HG03460 (cell line): ENCODE results near the gene PRRG4.
A peak's percentile ranks its signal among the peaks of the same experiment; 100 is the strongest.
"Not testable (repeated sequence)": the region's sequence is repeated elsewhere in the genome, so short reads cannot be mapped to it uniquely, and the experiment has no call there.

Experiments used
- ATAC-seq: cut with Tn5 transposase; IDR thresholded peaks from one replicate; pipeline ENCODE4 v1.9.1; 2021; ENCODE audit not compliant: unreplicated experiment

The PRRG4 gene

DNA sequence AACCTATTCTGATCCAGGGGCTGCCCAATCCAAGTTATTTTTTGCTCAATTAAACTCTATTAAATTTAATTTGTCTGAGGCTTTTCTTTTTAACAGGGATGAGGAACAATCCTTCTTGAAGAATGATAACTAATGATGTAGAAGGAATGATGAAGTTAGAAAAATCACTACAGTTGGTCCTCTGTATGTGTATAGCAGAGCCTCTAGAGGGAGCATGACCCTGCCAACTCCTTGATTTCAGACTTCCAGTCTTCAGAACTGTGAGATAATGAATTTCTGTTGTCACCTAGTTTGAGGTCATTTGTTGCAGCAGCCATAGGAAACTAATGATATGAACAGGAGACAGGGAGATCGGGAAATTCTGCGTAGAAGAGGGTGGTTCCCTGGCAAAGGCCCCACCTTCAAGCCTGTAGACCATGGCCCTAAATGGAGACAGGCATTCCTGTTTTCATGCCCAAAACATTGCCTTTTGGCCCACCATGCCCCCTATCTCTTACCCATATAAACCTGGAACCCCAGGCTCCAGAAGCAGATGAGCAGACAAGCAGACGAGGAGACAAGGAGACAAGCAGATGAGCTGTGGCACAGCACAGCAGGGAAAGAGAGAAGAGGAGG is 55.1 kb downstream of the PRRG4 start:
- ATAC-seq = no peak

DNA sequence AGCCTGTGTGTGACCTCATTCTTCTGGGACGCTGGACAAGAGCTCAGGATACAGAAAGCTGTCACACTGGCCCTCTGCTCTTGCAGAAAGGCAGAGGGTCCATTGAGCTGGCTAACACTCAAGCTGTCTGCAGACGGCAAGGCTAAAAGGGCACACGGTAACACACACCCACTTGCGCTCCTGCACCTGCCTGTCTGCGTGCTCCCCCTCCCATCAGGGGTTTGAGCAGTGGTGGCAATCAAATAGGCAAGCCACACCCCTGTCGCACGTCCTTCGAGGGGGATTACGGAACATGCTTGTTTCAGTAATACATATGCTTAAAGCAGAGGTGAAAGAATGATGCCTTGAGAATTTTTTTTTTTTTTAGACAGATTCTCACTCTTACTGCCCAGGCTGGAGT is 55.8 kb downstream of the PRRG4 start:
- no peak for ATAC-seq

DNA sequence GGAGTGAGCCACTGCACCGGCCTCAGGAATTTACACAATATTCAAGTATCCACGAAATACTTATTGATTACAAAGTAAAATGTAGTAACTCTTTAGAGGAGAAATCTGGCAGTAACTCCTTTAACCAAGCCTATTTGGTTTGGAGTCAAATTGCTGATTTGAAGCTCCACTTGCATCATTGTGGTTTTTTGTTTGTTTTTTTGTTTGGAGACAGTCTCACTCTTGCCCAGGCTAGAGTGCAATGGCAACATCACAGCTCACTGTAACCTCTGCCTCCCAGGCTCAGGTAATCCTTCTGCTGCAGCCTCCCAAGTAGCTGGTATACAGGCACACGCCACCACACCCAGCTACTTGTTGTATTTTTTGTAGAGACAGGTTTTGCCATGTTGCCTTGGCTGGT is 56.5 kb downstream of the PRRG4 start:
- ATAC-seq = no peak

DNA sequence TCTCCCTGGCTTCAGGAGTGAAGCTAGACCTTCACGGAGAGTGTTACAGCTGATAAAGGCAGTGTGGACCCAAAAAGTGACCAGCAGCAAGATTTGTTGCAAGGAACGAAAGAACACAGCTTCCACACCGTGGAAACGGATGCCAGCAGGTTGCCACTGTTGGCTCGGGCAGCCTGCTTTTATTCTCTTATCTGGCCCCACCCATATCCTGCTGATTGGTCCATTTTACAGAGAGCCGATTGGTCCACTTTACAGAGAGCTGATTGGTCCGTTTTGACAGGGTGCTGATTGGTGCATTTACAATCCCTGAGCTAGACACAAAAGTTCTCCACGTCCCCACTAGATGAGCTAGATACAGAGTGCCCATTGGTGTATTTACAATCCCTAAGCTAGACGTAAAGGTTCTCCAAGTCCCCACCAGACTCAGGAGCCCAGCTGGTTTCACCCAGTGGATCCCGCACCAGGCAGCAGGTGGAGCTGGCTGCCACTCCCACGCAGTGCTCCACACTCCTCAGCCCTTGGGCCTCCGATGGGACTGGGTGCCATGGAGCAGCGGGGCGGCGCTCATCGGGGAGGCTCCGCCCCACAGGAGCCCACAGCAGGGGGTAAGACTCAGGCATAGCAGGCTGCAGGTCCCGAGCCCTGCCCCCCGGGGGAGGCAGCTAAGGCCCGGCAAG is 58.1 kb downstream of the PRRG4 start:
- ATAC-seq = not testable (repeated sequence)

DNA sequence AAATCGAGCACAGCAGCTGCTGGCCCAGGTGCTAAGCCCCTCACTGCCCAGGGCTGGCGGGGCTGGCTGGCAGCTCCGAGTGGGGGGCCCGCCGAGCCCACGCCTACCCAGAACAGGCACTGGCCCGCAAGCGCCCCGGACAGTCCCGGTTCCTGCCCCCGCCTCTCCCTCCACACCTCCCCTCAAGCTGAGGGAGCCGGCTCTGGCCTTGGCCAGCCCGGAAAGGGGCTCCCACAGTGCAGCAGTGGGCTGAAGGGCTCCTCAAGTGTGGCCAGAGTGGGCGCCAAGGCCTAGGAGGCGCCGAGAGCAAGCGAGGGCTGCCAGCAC is 58.6 kb downstream of the PRRG4 start:
- not testable (repeated sequence) for ATAC-seq

DNA sequence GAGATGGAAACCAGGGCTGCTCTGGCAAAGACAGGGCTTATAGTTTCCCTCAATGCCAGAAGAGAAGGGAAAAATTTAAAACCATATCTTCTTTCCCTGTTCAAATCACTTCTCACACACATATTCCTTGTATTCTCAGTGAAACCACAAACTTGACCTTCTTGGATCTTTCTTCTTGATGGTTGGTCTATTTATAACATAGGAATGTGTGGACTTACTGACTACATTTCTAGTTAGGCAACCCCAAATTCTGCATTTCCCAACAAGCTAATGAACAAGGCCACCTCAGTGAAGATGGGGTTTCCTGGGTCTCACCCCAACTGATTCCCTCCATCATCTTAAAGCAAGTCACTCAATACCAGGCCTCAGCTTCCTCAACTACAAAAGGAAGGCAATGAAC is 59.1 kb downstream of the PRRG4 start:
- no peak for ATAC-seq

DNA sequence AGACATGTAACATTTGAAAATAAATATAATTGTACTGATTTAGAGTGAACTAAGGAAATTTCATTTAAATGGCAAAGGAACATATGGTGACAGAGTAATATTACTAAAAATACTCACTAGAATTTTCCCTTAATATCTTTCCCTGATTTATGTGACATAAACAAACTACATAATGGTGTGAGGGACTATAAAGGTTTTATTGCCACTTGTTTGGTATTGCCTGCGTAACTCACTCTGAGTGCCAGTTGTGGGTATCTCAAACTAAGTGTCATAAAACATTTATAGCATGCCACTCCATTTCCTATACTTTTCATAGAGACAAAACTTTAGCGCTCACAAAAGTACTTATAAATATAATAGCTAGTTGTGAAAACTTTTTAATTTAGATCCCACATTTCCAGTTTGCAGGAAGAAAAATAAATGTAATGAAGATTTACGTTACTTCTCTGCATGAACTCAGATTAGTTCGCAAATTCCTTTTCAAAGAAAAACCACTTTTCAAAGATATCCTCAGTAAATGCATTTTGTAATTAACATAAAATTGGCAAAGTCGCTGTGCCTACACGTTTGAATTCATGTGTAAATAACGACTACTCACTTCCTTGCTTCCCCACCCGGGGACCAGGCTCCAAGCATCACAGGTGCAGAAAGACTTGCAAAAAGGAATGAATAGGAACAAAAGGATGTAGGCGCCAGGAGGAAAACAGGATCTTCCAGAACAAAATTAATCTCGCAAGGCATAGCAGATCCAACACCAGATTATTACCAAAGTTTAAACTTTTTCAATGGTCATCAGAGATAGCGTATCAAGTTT is 61.3 kb downstream of the PRRG4 start:
- no peak for ATAC-seq

DNA sequence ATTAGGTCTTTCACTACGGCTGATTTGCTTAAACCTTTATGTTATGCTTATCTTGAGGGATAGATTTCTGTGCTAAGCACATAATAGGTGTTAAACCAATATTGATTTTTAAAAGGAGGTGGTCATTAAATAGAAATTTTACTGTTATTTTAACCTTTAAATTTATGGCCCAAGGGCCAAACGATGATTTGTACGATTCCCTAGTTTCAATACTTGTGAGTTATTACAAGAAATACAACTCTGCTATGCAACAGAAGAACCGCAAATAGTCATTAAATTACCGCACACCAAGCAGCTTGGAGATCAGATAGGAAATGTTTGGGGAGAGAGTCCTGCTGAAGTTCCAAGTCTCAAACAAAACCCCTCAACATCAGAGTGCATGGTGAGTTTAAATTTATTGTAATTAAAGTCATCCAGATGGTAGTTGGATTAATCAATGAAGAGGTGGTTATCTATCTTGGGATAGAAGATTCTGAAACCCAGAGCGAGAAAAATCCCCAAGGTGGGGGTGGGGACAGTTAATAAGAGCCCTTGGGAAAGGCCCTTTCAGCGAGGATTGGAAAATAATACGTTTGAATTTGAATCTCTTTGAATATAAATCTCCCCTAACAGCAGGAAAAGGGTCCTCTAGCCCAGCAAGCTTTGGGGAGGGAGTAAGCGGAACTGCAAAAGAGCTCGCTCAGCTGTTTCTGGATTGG is 62.1 kb downstream of the PRRG4 start:
- ATAC-seq = no peak

DNA sequence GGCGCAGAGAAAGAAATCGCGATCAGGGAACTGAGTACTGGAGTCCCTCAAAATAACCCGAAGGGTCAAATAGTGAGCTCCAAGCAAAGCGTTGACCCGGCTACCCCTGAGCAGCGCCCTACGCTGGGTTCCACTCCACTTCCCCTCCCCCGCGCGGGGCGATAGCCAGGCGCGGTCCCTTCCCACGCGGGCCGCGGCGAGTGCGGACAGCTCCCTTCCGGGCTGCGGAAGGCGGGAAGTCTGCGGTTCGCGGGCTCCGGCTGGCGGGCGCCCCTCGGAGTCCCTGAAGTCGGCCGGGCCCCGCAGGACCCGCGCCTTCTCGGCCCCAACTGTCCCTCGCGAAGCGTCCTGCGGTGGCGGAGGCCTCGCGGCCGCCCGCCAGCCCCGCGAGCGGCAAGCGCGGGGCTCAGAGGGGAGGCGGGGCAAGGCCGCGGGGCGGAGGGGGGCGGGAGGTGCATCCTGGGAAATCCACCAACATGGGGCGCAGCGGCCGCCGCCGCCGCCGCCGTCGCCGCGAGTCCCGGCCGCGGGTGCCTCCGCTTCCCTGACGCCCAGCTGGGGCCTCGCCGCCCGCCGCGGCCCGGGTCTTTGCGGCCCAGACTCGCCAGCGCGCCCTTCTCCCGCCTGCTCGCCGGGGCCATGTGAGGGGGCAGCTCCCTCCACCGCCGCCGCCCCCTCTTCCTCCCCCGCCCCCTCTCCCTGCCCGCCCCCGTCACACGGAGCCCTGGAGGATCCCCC is 62.8 kb downstream of the PRRG4 start, which contains the start of gene QSER1:
Gene QSER1 (plus strand): TSS at position 457 of the 738 bp plus-strand sequence. CDS start 315 bp downstream, outside the sequence.
- peak; percentile 59 for ATAC-seq

DNA sequence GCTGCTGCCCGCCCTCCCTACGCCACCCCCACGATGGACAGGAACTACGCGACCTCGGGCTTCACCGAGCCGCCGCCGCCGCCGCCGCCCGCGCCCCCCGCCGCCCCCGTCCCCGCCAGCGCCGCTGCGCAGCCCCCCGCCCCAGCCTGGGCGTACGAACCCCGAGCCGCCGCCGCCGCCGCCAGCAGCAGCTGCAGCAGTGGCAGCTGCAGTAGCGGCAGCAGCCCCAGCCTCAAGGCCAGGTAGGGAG is 63.3 kb downstream of the PRRG4 start:
- ATAC-seq = no peak

DNA sequence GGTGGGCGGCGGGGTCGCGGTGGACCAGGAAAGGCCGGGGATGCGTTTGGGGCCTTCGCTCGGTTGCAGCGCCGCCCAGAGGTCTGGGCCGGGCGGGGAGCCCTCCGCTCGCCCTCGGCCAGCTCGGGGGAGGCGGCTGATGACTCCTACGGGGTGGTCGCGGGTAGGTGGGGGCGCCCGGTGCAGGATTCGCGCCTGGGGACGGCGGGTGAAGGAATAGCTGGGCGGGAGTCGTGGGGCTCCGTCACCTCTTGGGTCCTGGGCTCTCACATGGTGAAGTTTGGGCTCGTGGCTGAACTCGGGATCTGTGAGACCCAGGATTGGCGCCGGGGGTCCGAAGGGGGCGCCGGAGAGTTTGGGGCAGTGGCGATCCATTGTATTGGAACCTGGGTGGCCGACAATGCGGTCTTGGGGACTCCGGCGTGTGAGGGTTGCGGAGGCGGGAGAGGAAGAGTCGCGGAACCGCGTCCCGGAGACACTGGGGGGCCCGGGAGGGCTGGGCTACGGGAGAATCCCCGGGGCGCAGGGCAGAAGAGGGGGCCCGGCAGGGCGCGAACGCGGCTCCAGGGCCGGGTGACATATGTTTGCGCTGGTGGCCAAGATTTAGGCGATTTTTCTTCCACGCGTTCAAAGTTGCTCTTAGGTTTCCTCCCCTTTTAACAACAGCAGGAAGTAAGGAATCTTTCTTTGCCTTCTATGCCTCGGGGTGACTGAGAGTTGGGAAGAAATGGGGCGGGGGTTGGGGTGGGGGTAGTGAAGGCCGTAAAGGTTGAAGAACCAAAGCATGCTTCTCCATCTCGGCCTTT is 63.8 kb downstream of the PRRG4 start:
- ATAC-seq = peak; percentile 25

DNA sequence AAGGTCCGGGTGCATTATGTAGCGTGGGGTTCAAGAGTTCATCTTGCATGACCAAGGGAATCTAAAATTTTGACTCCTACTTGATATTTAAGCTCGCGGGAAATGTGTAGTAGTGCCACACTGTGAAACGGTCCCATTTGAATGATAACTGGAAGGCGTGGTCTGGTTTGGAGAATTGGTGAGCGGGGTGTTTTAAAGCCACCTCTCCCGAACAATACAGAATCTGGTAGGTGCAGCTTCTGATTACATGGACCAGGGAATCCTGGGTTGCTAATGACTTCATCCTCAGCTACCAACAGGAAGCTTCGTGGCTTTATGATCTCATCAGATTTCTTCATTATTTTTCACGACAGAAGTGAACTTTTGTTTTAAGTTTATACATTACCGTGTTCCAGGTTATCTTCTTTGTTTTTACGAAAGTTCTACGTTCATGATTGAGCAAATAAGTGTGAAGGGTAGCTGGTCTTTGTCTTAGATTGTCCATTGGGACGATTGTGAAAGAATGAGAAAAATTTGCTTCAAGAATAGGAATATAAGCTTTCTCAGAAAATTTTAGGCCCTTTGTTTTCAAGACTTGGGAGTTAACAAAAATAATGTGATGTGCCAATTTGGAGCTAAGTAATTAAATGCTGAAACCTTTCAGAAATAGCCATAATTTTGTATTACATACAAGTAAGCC is 64.6 kb downstream of the PRRG4 start:
- no peak for ATAC-seq

DNA sequence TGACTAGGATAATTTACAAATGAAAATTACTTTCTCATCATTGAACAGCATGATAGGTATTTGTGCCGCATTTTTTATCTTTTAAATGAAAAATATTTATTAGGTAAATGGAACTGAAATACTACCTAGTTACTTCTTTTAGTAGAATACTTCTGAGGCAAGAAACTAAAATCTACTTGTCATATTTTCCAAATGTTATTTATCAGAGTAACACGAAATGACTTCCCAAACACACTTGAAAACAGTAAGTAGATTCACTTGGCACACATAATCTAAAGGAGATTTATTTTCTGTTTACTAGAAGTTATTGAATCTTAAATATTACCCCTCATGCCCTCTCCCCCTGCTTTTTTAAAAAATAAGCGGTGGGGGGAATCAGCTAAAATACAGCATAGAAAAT is 65.2 kb downstream of the PRRG4 start:
- ATAC-seq = no peak

DNA sequence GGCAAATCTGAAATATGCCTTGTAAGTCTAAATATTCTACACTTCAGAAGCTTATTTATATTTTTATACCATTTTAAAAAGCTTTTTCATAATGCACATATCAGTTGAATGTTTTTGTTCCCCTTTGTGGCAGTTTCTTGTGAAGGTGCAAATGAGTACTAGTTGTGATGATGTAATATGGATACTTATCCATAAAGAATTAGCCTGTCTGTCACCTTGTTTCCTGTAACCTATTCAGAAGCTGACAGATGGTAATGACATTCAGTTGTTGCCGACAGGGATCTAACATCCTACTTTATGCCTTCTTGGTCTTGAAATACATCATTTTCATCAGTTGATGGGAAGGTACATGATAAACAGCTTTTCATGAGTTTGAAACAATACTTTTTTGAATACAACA is 65.7 kb downstream of the PRRG4 start:
- ATAC-seq = no peak

DNA sequence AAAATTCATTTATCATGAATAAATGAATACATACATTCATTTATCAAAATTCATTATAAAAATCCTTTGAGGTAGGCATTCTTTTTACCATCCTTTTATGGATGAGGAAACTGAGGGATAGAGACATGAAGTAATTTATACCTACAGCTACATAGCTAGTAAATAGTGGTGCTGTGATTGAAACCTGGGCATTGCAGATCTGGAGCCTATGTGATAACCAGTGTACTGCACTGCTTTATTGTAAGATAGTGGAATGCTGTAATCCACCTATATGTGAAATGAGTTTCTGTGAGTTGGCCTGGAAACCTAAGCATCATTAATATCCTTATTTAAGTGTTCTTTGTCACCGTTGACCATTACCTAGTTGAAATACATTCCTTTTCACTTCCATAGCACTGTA is 67.4 kb downstream of the PRRG4 start:
- ATAC-seq = no peak

DNA sequence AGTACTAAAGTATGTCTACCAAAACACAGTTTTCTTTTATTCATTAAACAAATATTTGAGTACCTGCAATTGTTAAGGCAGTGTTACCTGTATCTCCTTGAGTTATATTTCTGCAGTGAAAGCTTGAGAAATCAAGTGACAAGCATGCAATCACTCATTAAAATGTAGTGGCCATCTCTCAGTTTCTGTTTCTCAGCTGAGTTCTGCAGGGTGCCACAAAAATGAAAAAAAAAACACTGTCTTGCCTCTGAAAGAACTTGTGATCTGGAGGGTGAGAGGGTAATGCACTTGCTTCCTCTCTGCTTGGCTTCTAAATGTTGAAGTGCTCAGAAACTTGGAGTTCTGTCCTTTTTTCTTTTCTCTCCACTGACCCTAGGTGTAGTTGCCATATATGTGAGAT is 69.7 kb downstream of the PRRG4 start:
- peak; percentile 67 for ATAC-seq

DNA sequence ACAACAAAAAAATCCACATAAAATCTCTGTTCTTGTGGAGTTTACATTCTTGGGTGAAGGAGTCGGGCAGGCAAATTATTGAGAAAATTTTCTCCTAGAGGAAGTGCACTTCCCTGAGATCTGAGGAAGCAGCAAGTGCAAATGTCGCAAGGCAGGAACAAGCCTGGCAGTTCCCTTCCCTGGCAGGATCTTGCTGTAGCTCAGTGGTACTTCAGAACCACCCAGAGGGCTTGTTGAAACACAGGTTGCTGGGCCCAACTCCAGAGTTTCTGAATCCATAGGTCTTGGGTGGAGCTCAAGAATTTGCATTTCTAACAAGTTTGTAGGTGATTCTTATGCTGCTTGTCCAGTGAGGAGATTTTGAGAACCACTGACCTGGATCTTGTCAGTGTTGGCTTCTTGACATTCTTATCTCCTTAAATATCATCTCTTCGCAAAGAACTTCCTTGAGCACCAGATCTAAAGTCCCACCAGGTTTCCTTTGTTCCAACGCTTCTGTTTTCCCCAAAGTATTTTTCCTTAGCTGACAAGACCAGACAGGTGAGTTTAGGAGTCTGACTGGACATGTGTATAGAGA is 72.5 kb downstream of the PRRG4 start:
- ATAC-seq = no peak

DNA sequence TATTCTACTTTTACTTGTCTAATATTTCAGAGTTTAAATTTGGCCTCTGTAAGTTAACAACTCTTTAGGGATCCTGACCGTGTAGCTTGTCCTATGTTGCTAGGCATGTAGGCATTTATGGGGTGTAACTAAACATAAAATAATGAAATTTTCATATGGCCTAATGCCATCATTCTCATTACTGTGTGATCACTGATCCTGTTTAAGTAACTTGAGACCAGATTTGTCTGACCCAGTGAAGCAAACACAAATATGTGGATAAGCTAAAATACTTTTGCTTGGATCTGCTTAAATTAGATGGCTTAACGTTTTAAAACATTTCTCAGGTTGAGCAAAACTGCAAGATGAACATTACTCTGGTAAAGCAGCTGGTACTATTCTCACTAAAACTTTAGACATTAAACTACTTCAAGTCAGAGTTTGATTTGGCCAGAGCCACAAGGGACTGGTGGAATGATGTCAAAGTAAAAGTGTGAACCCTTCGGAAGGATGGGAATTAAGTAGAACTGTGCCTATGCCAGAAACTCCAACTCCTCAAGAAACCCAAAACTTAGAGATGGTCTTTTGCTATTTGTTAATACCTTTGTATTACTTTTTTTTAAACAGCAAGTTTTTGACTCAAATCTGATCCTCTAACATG is 75.4 kb downstream of the PRRG4 start:
- ATAC-seq = no peak
